GM21526 (cell line): ENCODE data around the gene CEP104.

Experiments used
- ATAC-seq: cut with Tn5 transposase; IDR thresholded peaks from one replicate; pipeline ENCODE4 v1.9.1; 2021; ENCODE audit warnings: moderate library complexity; ENCODE audit not compliant: unreplicated experiment, low FRiP score

The CEP104 gene

DNA sequence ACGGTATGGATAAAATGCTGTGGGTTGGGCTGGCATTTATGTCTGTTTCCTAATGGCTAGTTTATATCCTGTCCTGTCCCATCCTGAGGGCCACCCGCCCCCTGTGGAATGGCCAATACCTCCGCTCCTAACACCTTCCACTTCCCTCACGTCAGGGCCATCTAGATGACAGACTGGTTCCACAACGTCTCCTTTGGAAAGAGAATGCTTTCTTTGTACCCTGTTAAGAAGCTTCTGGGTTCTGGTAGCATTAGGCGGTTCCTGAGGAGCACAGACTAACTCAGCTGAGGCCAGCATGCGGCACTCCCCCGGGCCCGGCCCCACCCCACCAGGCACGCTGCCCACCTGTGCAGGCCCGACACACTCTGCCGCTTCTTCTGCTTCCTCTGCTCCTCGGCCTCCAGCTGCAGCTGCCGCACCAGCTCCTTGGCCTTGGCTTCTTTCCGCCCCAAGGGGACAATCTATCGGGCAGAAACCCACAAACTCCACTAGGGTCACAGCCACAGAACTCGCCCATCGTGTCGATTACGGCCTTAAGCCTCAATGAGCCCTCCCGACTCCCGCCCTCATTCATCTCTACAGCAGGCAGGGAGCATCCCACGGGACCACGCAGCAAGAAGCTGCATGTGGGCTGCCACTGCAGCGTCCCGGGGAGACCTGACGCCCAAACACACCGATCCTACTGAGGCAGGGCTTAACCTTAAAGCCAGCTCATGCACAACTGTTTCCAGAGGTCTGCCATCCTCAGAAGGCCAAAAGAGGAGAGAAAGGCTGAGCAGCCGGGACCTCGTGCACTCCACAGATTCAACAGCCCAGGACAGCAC is 73.1 kb downstream of the CEP104 start:
- no peak for ATAC-seq

DNA sequence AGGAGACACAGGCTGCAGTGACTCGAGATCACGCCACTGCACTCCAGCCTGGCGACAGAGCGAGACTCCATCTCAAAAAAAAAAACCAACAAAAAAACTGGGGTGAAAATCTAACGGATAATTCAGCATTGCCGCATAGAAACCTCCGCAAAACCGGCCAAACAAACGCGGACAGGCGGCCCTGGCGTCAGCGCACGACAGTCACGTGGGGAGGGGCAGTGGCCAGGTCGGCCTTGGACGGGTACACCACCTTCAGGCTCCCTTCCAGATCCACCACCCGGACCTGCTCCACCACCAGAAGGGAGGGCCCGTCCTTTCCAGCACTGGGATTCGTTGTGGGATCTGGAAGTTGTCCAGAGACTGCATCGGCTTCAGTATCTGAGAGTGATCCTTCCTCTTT is 76.1 kb downstream of the CEP104 start:
- no peak for ATAC-seq

DNA sequence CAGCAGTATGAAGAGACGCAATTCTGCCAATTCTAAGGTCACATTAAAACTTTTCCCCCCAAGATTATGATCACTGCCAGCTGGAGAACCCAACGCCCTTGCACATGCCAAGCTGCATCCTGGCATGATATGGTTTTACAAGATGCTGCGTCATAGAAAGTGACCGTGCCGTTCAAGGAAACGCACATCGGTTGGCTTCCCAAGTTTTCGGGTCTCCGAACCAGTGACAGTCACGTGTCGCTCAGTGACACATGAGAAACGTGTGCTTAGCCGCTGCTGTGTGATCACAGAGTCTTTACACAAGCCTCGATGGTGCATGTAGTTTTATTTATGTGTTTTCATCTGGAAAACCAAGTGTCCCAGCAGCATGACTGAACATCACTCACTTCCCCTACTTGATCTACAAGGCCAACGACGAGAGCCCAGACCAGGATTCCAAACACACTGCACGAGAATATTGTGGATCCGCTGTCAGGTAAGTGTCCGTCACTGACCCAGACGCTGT is 77.0 kb downstream of the CEP104 start:
- no peak for ATAC-seq

DNA sequence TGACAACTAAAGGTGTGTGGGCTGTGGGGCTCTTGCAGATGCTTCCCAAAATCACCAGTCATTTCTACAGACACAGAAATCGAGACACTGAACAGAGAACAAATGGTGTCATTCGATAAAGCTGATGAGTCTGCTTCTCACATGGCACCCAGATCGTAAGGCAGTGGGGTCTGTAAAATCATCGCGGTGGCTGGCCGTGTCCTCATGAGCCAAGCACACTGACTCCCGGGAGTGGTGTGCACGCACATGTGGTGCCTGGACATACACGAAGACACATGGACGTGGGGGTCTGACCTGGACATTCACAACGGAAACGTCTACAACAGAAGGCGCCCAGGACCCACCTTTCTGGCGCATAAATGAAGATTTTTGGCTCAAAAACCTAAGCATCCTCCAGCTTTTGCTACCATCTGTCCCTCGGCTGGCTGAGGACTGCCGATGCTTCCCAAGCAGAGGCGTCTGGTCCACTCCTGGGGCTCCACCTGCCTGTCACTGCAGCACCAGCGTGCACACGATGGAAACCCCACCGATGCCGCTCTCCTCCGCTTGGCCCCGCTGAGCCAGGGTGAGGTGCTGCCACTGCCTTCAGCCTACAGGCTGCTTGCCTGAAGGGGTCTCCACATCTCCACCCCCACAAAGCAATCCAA is 77.6 kb downstream of the CEP104 start:
- ATAC-seq = no peak

DNA sequence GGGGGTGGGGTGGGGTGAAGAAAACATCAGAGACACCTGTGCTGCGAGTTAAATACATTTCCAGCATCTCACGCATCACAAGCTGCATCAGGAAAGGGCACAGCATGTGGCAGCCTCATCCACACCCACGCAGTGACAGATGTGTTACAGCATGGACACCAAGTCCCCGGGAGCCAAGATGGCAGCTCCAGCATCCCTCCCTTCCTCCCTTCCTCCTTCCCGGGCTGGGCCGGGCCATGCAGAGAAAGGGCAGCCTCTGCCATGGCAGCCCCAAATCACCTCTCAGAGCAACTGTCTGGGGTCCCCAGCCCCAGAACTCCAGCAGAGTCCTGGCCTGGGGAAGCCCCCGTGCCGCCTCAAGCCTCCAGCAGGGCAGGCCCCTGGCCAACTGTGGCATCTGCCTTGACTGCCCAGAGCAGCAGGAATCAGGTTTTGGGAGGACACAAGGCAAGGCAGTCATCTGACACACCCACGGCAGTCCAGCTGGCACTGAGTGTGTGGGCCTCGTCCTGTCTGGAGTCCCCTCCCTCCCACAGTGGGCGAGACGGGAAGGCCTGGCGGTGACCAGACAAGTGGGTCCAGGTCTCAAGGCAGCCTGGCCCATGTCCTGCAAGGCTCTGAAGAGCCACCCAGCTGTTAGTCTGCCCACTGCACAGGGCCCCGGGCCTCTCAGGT is 78.3 kb downstream of the CEP104 start:
- no peak for ATAC-seq

DNA sequence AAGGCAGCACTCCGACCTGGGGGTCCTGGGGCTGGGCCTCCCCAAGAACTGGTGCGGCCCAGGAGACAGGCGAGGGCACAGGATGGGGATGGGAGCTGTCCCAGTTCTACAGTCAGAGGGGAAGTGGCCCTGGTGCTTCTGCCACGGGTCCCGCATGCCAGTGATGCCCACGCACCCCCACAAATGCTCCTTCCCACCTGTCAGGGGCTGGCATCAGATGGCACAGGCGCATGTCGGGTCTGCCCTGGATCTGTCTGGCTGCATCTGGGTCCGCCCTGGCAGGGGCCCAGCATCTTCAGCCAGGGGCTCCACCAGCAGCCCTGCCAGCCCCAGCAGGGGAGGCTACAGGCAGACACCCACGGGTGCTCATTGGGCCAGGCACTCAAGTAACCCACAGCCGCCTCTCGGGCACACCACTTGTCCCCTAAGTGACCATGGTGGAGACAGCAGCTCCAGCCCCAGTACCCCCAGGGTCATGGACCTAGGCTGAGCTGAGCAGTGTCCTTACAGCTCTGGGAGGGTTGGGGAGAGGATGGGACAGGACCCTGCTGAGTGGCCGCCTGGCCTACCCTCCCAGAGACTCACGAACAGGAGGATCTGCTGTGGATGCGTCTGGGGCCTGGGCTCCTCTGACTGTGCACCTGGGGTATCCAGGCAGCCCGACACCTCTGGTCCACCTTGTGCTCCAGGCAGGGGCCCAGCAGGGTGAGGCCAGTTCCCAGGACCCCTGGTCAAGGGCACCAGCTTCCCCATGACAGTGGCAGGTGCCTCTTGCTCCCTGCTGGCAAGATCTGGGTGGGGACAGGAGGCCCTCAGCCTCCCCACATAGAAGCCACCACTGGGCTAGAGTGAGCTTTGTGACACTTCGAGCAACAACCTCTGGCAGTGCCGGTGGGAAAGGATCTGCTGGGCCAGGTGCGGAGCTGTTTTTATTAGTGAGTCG is 79.1 kb downstream of the CEP104 start:
- no peak for ATAC-seq

DNA sequence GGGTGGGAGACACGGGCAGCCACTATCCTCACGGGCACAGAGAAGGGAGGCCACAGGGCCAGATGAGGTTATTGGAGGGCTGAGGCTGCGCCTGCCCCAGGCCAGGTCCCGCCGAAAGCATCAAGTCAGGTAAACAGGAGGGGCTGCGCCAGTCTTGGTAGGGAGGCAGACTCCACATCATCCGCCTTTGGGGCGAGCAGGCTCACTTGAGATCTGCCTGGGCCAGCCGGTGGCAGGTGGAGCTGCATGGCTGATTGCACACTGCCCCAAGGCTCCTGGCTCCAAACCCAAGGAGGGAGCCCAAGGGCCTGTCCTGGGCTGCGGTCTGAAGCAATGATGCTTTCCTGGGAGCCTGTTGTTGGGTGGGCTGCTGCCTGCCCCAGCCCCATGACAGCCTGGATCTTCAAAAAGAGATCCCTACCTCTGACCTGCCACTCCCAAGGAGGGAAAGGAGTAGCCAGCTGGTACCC is 79.9 kb downstream of the CEP104 start:
- no peak for ATAC-seq

DNA sequence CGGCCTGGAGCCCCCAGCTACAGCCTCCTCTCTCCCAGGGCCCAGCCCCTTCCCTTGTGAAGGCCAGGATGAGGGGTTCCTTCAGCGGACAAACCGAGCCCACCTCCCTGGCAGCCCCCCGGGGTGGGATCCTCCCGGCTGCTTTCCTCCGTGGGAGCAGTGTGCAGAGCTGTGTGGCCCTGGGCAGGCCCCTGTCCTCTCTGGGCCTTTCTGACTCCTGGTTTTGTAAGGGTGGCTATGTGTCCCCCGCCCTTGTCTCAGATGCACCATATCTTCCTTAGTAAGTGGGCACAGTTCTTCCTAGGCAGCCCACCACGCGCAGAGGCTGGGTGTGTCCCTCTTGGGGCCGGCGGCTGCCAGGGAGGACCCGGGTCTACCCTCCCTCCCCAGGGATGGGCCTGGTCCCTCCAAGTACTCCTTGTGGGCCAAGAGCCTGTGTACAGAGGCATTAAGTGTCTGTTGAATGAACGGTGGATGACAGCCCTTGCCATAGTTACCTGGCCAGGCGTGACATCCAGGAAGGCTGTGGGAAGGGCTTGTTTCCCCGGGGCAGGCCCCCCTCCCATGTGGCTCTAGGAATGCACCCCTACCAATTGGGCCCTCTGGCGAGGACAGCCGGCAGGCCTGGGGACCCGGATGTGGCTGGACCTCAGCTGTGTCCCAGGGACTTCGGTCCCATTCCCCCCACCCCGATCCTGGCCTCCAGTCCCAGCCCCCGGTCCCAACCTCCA is 80.6 kb downstream of the CEP104 start:
- no peak for ATAC-seq

DNA sequence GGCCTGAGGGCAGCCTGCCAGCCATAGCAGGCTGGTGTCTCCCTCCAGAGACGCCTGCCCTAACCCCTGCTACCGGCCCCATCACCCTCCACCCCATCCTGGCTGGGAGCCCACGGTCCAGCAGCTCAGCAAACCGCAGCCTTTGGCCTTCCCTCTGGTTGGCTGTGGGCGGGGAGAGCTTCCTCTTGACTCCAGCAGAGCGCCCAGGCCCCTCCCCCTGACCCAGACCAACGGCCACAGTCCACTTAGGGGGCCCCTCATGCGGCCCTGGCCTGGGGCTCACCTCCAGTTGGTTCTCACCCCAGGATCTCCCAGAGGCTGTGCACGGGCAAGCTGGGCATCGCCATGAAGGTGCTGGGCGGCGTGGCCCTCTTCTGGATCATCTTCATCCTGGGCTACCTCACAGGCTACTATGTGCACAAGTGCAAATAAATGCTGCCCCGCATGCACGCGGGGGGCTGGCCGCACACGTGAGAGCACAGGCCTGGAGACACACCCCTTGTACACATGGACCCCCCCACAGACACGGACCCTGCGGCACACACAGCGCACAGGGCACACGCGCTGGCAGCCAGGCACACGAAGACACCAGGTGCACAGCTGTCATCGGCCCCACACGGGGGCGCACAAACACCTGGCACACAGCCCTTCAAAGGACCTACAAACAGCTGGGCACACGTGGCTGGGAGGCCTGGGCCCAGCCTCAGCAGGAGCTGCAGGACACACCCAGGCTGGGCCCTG is 81.4 kb downstream of the CEP104 start:
- ATAC-seq = no peak

DNA sequence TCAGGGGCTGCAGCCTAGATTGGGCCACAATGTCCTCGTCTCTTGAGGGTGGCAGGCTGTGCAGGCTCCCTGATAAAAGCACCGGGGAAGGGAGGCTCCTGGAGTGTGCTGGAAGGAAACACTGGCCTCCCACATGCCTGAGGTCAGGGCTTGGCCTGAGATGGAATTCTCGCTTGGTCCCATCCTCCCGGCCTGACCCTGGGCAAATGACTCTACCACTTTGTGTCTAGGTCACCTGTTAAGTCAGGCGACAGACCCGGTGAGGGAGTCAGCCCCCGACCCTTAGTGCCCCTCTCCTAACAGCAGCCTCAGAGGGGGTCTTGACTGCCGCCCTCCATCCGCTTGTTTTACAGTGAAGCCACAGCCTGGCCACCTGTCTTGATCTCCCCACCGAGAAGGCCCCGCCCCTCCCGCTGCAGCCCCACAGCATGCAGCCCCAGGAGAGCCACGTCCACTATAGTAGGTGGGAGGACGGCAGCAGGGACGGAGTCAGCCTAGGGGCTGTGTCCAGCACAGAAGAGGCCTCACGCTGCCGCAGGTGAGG is 82.0 kb downstream of the CEP104 start:
- ATAC-seq = no peak

DNA sequence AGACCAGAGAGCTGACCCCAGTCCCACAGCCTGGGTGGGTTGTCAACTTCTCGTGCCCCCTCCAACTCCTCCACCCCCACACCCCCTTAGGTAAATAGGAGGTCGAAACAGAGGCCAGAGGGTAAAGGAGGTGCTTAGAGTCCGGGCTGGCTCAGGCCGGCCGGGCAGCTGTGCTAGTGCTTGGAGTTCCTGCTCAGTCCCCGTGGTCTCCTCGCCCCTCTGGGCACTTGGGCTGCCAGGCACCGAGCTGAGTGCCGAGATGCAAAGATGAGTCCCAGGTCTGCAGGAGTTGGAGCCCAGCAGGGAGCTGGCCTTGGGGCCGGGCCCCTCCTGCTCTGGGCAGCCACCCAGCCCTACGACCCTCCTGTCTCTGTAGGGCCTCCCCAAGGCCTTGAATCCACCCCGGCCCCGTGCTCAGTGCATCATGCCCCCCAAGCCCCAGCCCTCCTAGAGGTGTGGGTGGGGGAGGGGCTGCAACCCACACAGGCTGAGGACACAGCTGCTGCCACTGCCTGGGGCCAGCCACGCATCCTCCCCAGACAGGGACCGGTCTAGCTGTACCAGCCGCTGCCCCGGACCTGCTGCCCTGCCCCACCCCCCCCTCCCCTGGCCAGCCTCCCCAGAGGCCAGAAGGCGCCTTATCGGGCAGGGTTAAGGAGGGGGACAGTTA is 82.6 kb downstream of the CEP104 start:
- no peak for ATAC-seq

DNA sequence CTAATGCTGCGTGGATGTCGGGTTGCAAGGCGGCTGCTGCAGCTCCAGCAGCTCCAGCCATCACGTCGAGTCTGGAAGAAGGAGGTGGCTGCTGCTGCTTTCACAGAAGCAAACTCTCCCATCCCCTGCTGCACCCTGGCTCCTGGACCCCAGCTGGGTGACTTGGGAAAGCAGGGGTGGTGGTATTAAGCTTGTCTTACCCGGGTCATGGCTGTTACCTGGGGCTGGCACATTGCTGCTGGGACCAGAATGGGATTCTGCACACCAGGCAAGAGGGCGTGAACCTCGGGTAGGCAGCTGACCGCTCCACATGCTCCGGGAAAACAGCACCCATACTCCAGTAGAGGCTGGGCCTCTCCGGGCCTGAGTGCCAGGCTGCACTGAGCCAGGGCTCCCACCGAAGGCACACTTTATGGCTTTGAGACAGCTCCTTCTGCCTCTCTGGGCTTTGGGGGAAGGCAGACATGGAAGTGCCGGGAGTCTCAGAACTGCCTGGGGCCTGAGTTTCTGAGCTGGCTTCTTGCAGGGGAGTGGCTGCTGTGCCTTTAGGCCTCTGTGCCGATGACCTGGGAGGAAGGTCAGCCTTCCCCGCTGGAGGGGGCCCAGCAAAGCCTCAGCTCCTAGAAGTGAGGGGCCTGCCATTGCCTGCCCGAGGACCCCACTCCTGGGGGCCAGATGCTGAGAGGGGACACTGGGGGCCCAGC is 83.3 kb downstream of the CEP104 start:
- ATAC-seq = no peak

DNA sequence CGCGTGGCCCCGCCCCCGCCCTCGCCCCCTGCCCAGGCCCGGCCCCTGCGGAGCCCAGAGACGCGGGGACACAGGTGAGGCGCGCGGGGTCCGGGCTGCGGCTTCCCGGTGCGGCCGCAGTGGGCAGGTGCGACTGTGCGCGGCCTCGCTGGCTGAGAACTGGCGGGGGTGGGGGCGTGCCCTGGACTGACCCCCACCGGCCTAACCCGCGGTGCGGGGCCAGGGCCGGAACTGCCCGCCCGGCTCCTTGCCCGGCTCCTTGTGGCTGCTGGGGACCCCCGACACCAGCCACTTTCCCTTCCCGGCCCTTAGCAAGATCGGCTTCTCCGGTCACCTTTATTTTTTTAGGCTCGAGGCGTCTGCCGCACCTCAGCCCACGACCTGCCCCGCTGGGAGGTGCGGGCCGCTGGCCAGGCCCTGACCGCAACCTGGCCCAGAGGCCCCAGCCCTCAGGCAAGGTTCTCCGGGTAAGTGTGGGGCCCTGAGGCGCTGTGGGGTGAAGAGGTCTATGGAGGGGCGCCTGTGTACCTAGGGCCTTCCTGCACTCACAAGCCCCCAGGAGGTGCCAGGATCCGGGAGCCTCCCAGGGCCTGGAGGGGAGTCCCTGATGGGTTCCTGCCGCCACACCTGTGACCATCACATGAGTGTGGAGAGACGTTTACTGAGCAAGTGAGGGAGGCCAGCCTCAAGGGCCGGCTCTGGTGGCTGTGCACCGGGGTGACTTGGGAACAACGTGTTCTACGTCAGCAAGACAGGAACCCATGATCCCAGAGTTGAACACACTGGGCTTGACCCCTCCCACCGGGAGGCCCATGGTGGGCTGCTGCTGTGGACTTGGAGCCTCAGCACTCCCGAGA is 84.1 kb downstream of the CEP104 start, which contains the start of gene SMIM1:
TSS of gene SMIM1 (plus strand) at position 35 of the 857 bp plus-strand sequence. CDS start 2,625 bp downstream, outside the sequence.
- ATAC-seq = no peak

DNA sequence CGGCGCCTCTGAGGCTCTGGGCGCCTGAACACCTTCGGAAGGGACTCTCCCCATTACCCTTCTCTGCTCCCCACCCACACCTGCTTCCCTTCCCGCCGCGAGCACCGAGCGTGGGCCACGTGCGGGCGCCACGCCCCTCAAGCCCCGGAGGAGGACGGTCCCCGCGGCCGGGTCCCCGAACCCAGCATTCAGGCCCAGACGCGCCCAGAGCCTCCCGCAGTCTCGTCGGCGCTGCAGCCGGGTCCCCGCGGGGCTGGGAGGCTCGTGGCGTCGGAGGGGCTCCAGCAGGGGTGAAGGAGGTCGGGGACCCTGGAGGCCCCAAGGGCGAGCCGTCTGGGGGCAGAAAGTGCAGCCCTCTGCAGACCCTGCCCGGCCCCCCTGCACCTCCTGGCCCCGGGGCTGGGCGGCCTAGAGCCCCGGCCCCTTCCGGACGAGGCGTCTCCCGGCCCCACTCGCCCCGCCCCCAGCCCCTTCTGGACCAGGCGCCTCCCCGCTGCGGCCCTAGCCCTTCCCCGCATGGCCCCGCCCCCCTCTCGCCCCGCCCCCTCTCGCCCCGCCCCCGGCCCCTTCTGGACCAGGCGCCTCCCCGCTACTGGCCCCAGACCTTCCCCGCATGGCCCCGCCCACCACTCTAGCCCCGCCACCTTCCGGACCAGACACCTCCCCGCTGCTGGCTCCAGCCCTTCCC is 84.8 kb downstream of the CEP104 start:
- peak; percentile 58 for ATAC-seq

DNA sequence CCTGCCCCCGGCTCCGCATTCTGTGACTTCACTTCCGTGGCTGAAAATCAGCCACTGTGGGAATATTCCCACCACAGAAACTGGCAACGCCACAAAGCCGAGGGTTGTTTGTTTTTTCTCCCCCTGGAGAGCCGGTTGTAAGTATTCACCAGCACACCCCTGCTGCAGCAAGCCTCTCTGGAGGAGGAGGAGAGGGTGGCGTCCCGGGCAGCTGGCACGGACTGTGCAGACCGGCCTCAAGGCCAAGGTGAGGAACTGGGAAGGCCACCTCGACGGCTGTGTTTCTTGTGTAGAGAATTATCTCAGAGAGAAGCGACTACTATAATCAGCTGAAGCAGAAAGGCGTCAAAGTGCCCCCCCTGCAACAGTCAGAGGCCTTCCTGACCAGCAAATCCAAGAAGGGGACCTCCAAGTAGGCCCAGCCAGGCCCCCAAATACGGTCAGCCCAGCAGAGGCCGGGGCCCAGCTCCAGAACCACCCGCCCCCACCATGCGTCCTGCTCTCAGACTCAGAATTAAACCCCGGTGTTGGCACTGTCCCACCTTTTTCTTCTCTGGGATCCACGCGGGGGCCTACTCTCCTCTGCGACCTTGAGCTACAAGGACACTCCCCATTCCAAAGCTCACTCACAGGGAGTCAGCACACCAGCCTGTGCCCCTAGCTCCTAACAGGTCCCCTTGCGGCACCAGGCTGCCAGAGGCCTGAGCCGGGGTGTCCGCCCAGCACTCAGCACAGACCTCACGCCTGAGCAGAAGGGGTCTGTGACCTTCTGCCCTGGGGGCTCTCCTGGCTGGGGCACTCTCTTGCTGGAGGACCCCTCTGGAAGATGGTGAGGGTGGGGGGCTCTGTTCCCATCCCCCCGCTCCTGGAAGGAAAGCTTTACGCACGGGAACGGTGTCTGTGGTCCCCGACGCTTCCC is 85.6 kb downstream of the CEP104 start:
- no peak for ATAC-seq
